ENCODE measurements around the gene LAMB1. TPM values are rescaled to one million over a fixed set of nuclear protein-coding genes. Genes with fewer than 3 reads are reported as not detected.
A peak's percentile ranks its signal among the peaks of the same experiment; 100 is the strongest.

LAMB1 gene
- polyA plus RNA-seq, 1 experiment, result 266 TPM

DNA sequence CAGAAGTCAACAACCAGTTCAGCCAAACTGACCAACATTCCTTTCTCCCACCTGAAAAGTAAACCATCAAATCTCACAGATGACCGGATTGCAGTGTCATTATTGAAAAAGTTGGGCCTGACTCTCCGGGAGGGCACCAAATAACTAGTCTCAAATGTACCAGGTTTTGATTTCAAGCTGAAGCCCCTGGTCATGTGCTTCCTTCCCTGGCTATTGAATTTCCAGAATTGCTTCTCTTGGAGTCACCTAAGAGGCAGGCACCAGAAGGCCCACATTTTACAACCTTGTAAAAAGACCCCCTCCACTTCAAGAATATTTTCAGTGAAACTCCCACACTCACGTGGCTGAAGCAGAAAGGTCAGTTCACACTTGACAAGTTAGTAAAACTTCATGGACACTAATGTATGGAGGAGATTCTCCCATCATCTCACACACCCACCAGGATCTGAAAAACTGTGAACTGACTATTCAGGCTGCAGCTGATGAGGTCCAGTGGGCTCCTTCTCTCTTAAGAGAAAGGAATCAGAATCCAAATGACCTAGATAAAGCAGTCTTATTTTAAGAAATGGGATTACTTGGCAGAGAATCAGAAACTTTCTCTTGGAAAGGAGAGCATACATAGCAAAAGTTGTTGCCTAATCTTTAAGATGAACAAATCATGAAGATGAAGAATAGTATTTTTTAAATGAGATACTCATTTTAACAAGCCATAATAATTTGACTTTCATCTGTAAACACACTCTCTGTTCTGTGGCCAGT is 58.4 kb downstream of the LAMB1 start:
- no peak for DNase-seq (ENCODE audit: low read depth, low spot score)
- TF ChIP-seq CTCF (IDR thresholded peaks at IDR 0.05; ENCODE audit: low read depth, low read length), result no peak
- H3K27me3 ChIP-seq (ENCODE audit: control insufficient read depth, insufficient read depth, low read length), result no peaks in the 10 kb centered on the region
- ChIA-PET POLR2A (no interaction called here), CTCF (interaction anchor here (1.2 kb wide), 1 partner anchor 178 kb away, joined by 4 read pairs; no protein-coding TSS in a partner anchor)
- no peak overlapping the region for H3K4me3 ChIP-seq (ENCODE audit: low read depth, low read length)
- no peaks in the 10 kb centered on the region for H3K9me3 ChIP-seq (ENCODE audit: control insufficient read depth, insufficient read depth, low read length)
- no peak overlapping the region for H3K27ac ChIP-seq (ENCODE audit: low read depth, low read length)

- Histone ChIP-seq H3K4me3 (ENCODE audit: low read depth, low read length) (no peak overlapping the region), H3K27ac (ENCODE audit: low read depth, low read length) (no peak overlapping the region), H3K9me3 (ENCODE audit: control insufficient read depth, insufficient read depth, low read length) (no peaks in the 10 kb centered on the region), H3K27me3 (ENCODE audit: control insufficient read depth, insufficient read depth, low read length) (no peaks in the 10 kb centered on the region)
- ChIA-PET CTCF (interaction anchor here (1.0 kb wide), 1 partner anchor 203 kb away, joined by 3 read pairs; no protein-coding TSS in a partner anchor), POLR2A (no interaction called here)
- no peak for DNase-seq (ENCODE audit: low read depth, low spot score)
- TF ChIP-seq CTCF (IDR thresholded peaks at IDR 0.05; ENCODE audit: low read depth, low read length), result no peak
Observed at GRCh38 chr7:107943018-107943417, 59.9 kb downstream of the LAMB1 start.

GRCh38 chr7:107940951-107941350 is 62.0 kb downstream of the LAMB1 start:
- DNase-seq (ENCODE audit: low read depth, low spot score), result no peak
- Histone ChIP-seq H3K27me3 (ENCODE audit: control insufficient read depth, insufficient read depth, low read length) (no peaks in the 10 kb centered on the region), H3K9me3 (ENCODE audit: control insufficient read depth, insufficient read depth, low read length) (no peaks in the 10 kb centered on the region), H3K4me3 (ENCODE audit: low read depth, low read length) (no peak overlapping the region), H3K27ac (ENCODE audit: low read depth, low read length) (no peak overlapping the region)
- TF ChIP-seq CTCF (IDR thresholded peaks at IDR 0.05; ENCODE audit: low read depth, low read length), result no peak
- POLR2A ChIA-PET, result no interaction called here
- CTCF ChIA-PET, result no interaction called here

- no peaks in the 10 kb centered on the region for H3K27me3 ChIP-seq (ENCODE audit: control insufficient read depth, insufficient read depth, low read length)
- TF ChIP-seq CTCF (IDR thresholded peaks at IDR 0.05; ENCODE audit: low read depth, low read length), result no peak
- ChIA-PET CTCF (no interaction called here), POLR2A (interaction anchor here (0.9 kb wide), 1 partner anchor 19 kb away, joined by 3 read pairs; no protein-coding TSS in a partner anchor)
- DNase-seq (ENCODE audit: low read depth, low spot score), result no peak
- H3K27ac ChIP-seq (ENCODE audit: low read depth, low read length), result peak overlapping the region; percentile 62
- no peak overlapping the region for H3K4me3 ChIP-seq (ENCODE audit: low read depth, low read length)
- H3K9me3 ChIP-seq (ENCODE audit: control insufficient read depth, insufficient read depth, low read length), result no peaks in the 10 kb centered on the region
Observed at GRCh38 chr7:107939573-107940489, 63.1 kb downstream of the LAMB1 start.

Measured in AG04450 (cell line).